ENCODE measurements around the gene NISCH.

NISCH gene

DNA sequence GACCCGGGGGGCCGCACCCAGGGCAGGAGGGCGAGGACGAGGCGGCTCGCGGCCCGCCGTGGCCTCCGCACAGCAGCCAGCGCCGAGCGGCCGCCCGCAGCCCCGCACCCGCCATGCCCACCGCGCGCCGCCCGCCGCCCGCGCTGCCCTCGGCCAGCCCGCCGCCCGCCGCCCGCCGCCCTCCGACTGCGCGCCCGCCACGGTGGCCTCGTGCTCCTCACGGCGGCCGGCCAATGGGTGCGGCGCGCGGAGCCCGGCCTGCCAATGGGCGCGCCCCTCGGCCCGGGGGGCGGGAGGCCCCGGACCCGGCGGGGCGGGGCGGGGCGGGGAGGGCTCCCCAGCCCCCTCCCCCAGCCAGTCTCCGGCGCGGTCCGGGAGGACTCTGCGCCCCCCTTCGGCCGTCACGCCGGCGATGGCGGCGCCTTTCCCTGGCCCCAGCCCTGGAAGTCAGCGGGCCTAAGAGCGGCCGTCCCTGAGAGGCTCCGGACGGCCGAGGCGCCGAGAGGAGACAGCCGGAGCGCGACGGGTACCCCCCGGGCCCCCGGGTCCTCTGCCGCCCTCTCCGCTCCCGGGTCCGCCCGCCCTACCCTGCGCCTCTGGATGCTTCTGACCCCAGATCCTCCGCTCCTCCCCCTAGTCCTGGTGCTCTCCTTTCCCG lies 78.3 kb downstream of the NISCH start, which contains the start of gene NT5DC2:
TSS of gene NT5DC2 (minus strand) at position 235 of the 658 bp plus-strand sequence. CDS start at position 115, 120 bp downstream.
- TF ChIP-seq, protein P1, sequence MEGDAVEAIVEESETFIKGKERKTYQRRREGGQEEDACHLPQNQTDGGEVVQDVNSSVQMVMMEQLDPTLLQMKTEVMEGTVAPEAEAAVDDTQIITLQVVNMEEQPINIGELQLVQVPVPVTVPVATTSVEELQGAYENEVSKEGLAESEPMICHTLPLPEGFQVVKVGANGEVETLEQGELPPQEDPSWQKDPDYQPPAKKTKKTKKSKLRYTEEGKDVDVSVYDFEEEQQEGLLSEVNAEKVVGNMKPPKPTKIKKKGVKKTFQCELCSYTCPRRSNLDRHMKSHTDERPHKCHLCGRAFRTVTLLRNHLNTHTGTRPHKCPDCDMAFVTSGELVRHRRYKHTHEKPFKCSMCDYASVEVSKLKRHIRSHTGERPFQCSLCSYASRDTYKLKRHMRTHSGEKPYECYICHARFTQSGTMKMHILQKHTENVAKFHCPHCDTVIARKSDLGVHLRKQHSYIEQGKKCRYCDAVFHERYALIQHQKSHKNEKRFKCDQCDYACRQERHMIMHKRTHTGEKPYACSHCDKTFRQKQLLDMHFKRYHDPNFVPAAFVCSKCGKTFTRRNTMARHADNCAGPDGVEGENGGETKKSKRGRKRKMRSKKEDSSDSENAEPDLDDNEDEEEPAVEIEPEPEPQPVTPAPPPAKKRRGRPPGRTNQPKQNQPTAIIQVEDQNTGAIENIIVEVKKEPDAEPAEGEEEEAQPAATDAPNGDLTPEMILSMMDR (IDR thresholded peaks at IDR 0.05; ENCODE audit: control insufficient read depth, insufficient read depth, low read depth, low read length, missing control alignments) = no peak
- no peak for DNase-seq (ENCODE audit: low read depth)
- H3K4me3 ChIP-seq (ENCODE audit: control insufficient read depth, low read depth, low read length) = peak within 1 kb of the TSS; percentile 82

DNA sequence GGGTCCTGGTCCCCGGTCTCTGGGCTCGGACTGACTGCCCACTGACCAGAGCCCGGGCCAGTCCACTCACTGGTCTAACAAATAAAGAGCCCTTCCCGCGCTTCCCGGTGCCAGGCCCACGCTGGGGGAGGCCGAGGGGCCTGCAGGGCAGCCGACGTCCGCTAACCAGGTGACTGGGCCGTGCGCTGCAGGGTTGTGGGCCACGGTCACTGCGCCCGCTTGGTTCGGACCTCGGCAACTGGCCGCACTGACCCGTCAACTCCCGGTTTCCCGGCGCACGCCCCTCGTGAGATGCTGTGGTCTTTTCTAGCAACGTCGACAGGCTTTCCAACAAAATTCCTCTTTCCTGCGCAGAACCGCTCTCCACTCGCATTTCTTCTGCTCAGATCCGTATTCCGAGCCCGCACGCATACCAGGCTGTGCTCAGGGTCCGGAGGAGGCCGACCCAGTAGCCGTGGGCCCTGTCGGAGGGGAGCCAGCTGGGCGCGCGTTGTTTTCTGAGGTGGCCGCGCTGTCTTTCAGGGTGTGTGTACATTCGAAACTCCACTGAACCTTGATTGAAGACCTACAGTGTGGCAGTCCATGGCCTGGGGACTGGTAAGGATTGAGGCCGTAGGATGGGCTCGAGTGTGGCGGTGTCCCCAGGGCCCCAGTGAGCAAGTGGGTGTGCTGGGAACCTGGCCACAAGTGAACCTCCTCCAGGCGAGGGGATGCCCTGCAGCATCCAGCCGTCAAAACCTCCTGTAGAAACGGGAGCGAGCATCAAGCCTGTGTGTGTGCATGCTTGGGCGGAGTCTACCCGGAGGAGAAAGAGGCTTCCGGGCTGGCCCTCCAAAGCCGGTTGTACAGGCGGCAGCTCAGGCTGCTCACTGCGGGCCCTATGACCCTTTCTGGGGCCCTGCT lies 79.1 kb downstream of the NISCH start:
- TF ChIP-seq, protein P1 (IDR thresholded peaks at IDR 0.05; ENCODE audit: control insufficient read depth, insufficient read depth, low read depth, low read length, missing control alignments) = peak; percentile 4
- no peak for DNase-seq (ENCODE audit: low read depth)
- H3K4me3 ChIP-seq (ENCODE audit: control insufficient read depth, low read depth, low read length) = peak overlapping the region; percentile 67

DNA sequence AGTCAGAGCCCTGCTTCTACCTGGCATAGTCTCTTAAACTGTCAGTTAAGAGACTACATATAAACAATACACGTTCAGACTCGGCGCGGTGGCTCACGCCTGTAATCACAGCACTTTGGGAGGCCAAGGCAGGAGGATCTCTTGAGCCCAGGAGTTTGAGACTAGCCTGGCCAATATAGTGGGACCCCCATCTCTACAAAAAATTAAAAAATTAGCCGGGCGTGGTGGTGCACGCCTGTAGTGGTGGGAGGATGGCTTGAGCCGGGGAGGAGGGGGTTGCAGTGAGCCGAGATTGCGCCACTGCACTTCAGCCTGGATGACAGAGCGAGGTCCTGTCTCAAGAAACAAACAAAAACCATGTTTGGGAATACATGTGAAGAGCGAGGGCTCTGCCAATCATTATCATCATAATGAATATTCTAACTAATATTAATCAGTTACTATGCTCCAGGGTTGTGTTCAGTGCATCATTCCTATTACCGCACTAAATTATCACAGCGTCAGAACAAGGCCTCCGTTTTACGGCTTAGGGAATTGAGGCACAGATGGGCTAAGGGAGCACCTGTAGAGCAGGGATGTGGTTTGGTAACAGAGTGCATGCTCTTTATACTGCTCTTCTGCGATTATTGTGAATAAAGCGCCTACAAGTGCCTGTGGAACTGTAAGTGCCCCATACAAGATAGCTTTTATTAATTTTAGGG lies 80.2 kb downstream of the NISCH start:
- H3K4me3 ChIP-seq (ENCODE audit: control insufficient read depth, low read depth, low read length) = no peak overlapping the region
- no peak for DNase-seq (ENCODE audit: low read depth)
- TF ChIP-seq, protein P1 (IDR thresholded peaks at IDR 0.05; ENCODE audit: control insufficient read depth, insufficient read depth, low read depth, low read length, missing control alignments) = no peak

DNA sequence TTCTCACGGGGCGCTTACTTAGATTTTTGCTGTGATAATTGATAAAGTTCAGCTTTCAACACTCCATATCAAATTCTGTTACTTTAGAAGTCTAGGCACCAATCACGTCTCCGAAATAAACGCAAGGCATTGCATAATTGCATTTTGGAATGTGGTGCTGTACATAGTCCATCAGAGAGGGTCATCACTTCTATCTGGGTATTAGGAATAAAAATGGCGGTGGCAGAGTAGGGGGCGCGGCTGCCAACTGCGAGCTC lies 80.6 kb downstream of the NISCH start:
- TF ChIP-seq, protein P1 (IDR thresholded peaks at IDR 0.05; ENCODE audit: control insufficient read depth, insufficient read depth, low read depth, low read length, missing control alignments) = no peak
- DNase-seq (ENCODE audit: low read depth) = no peak
- no peak overlapping the region; the same call in 1 of the 2 replicates for H3K4me3 ChIP-seq (ENCODE audit: control insufficient read depth, low read depth, low read length)

DNA sequence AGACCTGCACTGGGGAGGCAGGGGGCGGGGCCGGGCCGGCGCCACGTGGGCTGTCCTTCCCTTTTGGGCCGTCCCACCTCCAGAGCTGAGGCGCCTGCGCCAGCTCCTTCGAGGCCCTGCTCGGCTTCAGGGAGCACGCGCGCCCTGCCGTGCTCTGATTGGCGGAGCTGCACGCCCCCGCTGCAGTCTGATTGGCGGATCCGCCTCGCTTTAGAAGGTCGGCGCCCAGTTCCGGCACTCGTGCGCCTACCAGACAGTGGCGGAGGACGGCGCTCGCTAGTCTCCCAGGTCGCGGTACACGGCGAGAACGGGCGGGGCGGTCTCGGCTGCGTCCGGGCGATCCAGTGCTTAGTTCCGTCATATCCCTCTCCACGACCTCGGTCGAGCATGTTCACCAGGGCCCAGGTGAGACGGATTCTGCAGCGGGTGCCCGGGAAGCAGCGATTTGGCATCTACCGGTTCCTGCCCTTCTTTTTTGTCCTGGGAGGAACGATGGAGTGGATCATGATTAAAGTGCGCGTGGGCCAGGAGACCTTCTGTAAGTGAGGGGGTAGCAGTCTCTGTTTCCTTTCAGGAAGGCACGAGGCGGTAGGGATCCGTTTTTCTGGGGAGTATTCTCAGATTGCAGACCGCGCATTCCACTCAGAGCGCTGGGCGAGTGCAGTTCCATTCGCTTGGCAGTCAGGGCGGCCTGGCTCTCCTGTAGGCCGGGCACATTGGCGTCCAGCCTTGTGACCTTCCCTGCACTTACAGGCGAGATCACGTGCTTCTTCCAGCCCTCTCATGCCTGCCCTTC lies 81.2 kb downstream of the NISCH start, which contains the start of gene UQCC5:
TSS of gene UQCC5 (plus strand) at position 237 of the 796 bp plus-strand sequence. CDS start at position 388, 151 bp downstream.
- TF ChIP-seq, protein P1 (IDR thresholded peaks at IDR 0.05; ENCODE audit: control insufficient read depth, insufficient read depth, low read depth, low read length, missing control alignments) = peak; percentile 3

More for the DNA sequence above, 81.2 kb downstream of the NISCH start, which contains the start of gene UQCC5:
- DNase-seq (ENCODE audit: low read depth) = peak; percentile 90
- peak within 1 kb of the TSS; percentile 70 for H3K4me3 ChIP-seq (ENCODE audit: control insufficient read depth, low read depth, low read length)

All from AG09309 (cell line).